Measurements from ENCODE around the gene BARX2.

Gene BARX2

DNA sequence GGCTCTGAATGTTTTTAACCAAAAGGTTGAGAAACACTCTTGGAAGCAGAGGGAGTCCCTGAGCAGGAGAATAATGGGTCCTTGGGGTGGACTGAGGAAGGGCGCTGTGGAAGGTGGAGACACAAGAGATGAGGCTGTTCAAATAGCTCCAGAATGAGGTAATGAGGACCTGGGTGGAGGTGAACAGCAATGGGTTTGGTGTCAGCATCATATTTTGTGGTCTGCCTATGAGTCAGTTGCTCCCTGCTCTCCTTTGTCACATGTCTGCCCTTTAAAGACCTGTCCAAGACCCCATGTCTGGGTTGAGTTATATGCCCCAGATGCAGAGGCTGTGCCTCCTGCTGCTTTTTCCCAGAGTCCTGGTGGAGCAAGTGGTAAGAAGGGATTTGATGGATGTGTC lies 113.6 kb downstream of the BARX2 start:
- Histone ChIP-seq H3K9me3 (ENCODE audit: control insufficient read depth in 2 of 2, low read length in 2 of 2) (no peaks in the 10 kb centered on the region), H3K27me3 (ENCODE audit: control insufficient read depth in 2 of 2, insufficient read depth in 2 of 2, low read length in 2 of 2) (no peaks in the 10 kb centered on the region), H3K4me1 (ENCODE audit: control insufficient read depth in 2 of 2, insufficient read depth in 2 of 2, low read length in 2 of 2) (no peaks in the 10 kb centered on the region), H3K4me3 (ENCODE audit: low read length in 2 of 2) (no peak overlapping the region), H3K36me3 (ENCODE audit: control insufficient read depth in 2 of 2, insufficient read depth in 2 of 2, low read length in 2 of 2) (no peaks in the 10 kb centered on the region), H3K27ac (ENCODE audit: low read depth in 2 of 2, low read length in 2 of 2) (no peak overlapping the region), H3K9ac (ENCODE audit: low read depth in 1 of 2, low read length in 2 of 2) (no peak overlapping the region)

- H3K9ac ChIP-seq (ENCODE audit: low read depth in 1 of 2, low read length in 2 of 2): no peak overlapping the region
- H3K36me3 ChIP-seq (ENCODE audit: control insufficient read depth in 2 of 2, insufficient read depth in 2 of 2, low read length in 2 of 2): no peaks in the 10 kb centered on the region
- no peaks in the 10 kb centered on the region for H3K27me3 ChIP-seq (ENCODE audit: control insufficient read depth in 2 of 2, insufficient read depth in 2 of 2, low read length in 2 of 2)
- H3K27ac ChIP-seq (ENCODE audit: low read depth in 2 of 2, low read length in 2 of 2): no peak overlapping the region
- H3K9me3 ChIP-seq (ENCODE audit: control insufficient read depth in 2 of 2, low read length in 2 of 2): no peaks in the 10 kb centered on the region
- H3K4me1 ChIP-seq (ENCODE audit: control insufficient read depth in 2 of 2, insufficient read depth in 2 of 2, low read length in 2 of 2): no peaks in the 10 kb centered on the region
- H3K4me3 ChIP-seq (ENCODE audit: low read length in 2 of 2): no peak overlapping the region
These were observed 114.4 kb downstream of the BARX2 start for GRCh38 chr11:129490004-129490403.

- H3K9me3 ChIP-seq (ENCODE audit: control insufficient read depth in 2 of 2, low read length in 2 of 2): no peaks in the 10 kb centered on the region
- H3K9ac ChIP-seq (ENCODE audit: low read depth in 1 of 2, low read length in 2 of 2): no peak overlapping the region
- H3K27ac ChIP-seq (ENCODE audit: low read depth in 2 of 2, low read length in 2 of 2): no peak overlapping the region
- H3K4me1 ChIP-seq (ENCODE audit: control insufficient read depth in 2 of 2, insufficient read depth in 2 of 2, low read length in 2 of 2): no peaks in the 10 kb centered on the region
- no peaks in the 10 kb centered on the region for H3K36me3 ChIP-seq (ENCODE audit: control insufficient read depth in 2 of 2, insufficient read depth in 2 of 2, low read length in 2 of 2)
- no peaks in the 10 kb centered on the region for H3K27me3 ChIP-seq (ENCODE audit: control insufficient read depth in 2 of 2, insufficient read depth in 2 of 2, low read length in 2 of 2)
- no peak overlapping the region for H3K4me3 ChIP-seq (ENCODE audit: low read length in 2 of 2)
These were observed 118.1 kb downstream of the BARX2 start for GRCh38 chr11:129493746-129494145.
